GM19099 (cell line): ENCODE data around the gene NIPBL.

ENCODE experiments used
- POLR2A ChIP-seq: IDR thresholded peaks from 3 replicates; pipeline ENCODE4 v1.6.1; 2011; ENCODE audit warnings: low read depth; ENCODE audit not compliant: insufficient read length; ENCODE audit errors: extremely low read depth

Gene NIPBL

GRCh38 chr5:37015795-37016666 is 139.5 kb downstream of the NIPBL start:
- no peak for TF ChIP-seq POLR2A

- no peak for TF ChIP-seq POLR2A
Measured at GRCh38 chr5:37028910-37029309, 152.3 kb downstream of the NIPBL start.

DNA sequence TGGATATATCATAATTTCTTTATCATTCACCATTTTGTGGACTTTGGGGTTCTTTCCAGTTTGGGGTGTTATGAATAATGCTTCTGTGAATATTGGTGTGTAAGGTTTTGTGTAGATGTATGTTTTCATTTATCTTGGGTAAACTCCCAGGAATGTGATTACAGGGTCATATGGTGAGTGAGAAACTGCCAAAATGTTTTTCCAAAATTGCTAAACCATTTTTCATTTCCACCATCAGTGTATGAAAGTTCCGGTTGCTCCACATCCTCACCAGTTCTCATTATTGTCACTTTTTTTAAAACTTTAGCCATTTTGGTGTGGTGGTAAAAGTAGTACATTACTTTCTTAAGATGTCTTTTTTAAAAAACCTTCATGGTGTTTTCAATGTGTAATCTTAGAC is 152.9 kb downstream of the NIPBL start:
- TF ChIP-seq POLR2A: no peak

DNA sequence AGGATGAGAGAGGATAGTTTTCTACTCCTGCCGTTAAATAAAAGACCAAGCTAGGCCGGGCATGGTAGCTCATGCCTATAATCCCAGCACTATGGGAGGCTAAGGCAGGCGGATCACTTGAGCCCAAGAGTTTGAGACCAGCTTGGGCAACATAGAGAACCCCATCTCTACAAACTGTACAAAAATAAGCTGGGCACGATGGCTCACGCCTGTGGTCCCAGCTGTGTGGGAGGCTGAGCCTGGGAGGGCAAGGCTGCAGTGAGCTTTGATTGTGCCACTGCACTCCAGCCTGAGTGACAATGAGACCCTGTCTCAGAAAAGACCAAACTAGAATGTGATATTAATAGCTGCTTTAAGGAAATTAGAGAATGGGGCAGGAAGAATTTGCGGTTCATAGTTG is 158.4 kb downstream of the NIPBL start:
- no peak for TF ChIP-seq POLR2A

DNA sequence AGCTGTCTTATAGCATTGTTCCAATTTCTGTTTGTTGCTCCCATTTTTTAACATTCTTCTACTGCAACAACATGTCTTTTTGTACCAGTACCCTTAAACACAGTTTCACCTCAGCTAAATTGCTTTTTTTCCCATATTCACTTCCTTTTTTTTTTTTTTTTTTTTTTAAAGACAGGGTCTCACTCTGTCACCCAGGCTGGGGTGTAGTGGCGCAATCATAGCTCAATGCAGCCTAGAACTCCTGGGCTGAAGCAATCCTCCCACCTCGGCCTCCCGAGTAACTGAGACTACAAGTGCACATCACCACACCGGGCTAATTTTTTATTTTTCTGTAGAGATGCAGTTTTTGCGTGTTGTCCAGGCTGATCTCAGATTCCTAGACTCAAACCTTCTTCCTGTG is 161.3 kb downstream of the NIPBL start:
- no peak for TF ChIP-seq POLR2A

GRCh38 chr5:37039824-37040223 is 163.3 kb downstream of the NIPBL start:
- no peak for TF ChIP-seq POLR2A

- TF ChIP-seq POLR2A: no peak
Measured at GRCh38 chr5:37043693-37044092, 167.1 kb downstream of the NIPBL start.

DNA sequence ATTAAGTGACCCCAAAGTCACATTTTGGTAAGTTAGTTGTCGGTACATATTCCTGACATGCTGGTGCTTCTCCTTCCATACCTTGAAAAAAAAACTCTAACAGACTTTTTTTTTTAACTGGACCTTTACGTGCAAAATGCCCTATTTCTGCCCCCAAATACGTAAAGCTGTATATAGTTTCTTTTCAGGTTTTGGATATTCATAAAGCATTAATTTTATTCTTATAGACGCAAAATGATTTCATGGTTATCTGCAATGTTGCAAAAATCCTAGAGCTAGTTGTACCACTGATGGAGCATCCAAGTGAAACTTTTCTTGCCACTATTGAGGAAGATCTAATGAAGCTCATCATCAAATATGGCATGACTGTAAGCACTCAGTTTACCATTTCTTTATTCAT is 167.6 kb downstream of the NIPBL start:
- TF ChIP-seq POLR2A: no peak

DNA sequence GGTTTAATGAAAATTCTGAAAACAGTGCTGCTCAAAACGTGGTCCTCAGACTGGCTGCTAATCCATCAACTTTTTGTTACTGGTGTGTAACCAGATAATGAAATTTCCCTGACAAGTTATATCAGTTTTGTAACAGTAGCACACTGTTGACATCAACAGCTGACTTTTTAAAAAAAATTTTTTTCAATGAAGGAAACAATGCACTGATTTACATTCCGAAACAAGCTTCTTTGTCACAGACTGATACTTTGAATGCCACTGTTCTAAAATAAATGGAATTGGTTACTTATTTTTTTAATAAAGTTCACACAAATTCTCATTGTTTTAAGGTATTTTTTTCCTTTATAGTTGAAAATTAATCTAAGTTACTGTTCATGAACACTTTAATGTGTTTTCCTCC is 169.1 kb downstream of the NIPBL start:
- TF ChIP-seq POLR2A: no peak

GRCh38 chr5:37047947-37048346 is 171.4 kb downstream of the NIPBL start:
- TF ChIP-seq POLR2A: no peak

- no peak for TF ChIP-seq POLR2A
Measured at GRCh38 chr5:37054391-37054790, 177.8 kb downstream of the NIPBL start.

DNA sequence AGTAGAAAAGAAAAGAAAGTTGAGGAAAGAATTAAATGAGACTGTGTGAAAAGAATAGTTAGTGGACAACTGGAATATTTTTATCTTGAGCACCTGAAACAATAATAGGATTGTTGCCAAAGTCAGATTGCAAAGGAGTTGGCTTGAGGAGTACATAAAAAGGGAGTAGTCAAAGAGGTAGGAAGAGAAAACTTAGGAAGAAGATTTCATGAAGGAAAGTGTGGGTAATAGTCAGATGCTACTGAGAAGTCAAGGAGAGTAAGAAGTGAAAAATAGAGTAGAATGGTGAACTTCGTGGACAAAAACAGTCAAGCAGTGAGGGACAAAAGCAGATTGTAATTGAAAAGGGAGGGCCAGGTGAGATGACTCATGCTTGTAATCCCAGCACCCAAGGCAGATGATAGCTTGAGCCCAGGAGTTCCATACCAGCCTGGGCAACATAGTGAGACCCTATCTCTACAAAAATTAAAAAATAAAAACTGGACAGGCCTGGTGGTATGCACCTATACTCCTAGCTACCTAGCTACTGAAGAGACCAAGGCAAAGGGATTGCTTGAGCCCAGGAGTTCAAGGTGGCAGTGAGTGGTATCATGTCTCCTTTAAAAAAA is 178.9 kb downstream of the NIPBL start:
- no peak for TF ChIP-seq POLR2A

DNA sequence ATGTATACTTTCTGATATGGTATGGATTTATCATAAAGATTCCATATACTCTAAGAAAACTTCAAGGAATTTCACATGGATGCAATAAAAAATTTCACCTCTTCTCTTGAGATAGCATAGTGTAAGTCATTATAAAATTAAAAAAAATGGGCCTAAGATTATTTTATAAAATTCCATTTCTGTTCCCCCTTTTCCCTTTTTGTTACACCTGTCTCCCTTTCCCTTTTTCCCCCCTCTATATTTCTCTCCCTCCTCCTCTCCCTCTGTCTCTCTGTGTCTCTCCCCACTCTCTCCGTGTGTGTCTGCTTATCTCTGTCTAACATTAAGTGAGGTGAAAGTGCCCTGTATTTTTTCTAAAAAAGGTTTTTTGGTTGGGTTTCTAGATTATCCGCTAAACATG is 180.2 kb downstream of the NIPBL start:
- TF ChIP-seq POLR2A: no peak

DNA sequence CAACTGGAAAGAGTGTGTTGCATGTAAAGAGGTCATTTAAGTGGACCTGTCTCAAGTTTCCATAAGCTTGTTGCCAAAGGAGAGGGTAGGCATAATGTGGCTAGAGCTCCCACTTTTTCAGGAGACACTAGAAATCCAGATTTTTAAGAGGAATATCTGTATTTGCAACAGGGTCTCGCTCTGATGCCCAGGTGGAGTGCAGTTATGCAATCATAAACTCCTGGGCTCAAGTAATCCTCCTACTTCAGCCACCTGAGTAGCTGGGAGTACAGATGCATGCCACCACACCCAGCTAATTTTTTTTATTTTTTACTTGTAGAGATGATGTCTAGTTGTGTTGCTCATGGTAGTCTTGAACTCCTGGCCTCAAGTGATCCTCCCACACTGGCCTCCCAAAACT is 183.5 kb downstream of the NIPBL start:
- no peak for TF ChIP-seq POLR2A

DNA sequence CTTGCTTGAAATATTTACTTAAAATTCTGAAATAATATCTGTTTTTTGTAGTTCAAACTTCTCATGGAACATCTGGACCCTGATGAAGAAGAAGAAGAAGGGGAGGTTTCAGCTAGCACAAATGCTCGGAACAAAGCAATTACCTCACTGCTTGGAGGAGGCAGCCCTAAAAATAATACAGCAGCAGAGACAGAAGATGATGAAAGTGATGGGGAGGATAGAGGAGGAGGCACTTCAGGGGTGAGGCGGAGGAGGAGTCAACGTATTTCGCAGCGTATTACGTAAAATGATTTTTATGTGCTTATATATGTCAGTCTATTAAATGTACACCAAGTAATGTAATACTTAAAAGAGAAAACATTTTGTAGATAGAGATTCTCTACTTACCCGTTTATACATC is 187.2 kb downstream of the NIPBL start:
- no peak for TF ChIP-seq POLR2A

- no peak for TF ChIP-seq POLR2A
Measured at GRCh38 chr5:37064442-37064841, 187.9 kb downstream of the NIPBL start.
